Esophagus muscularis mucosa (tissue), 4 donors: ENCODE data around the gene FKBP5. TPM values are rescaled to one million over a fixed set of nuclear protein-coding genes. Genes with fewer than 3 reads are reported as not detected.

ENCODE experiments used
- DNase-seq: peaks from one replicate; pipeline ENCODE4 v3.0.0-alpha.2; 2017; ENCODE audit errors: extremely low spot score
- H3K27ac ChIP-seq, 4 donors: fragments of 200-600 bp; sonication (generic); replicated peaks in 1 of 4; 1 replicate in 3 of 4; 2 replicates in 1 of 4; pipeline ENCODE4 v1.5.1; 2016 to 2019; ENCODE audit warnings: mild to moderate bottlenecking in 1 of 4
- H3K27me3 ChIP-seq, 4 donors: fragments of 200-600 bp; sonication (generic); one replicate each; pipeline versions ENCODE4 v1.5.1 to v1.6.0; 2016 to 2019
- H3K36me3 ChIP-seq, 4 donors: fragments of 200-600 bp; sonication (generic); one replicate each; pipeline ENCODE4 v1.5.1; 2016 to 2019
- H3K4me1 ChIP-seq, 4 donors: fragments of 200-600 bp; sonication (generic); one replicate each; pipeline ENCODE4 v1.5.1; 2016 to 2019
- H3K4me3 ChIP-seq, 4 donors: fragments of 200-600 bp; sonication (generic); 1 replicate in 2 of 4; 2 replicates in 2 of 4; pipeline ENCODE4 v1.5.1; 2016 to 2019; ENCODE audit warnings: mild to moderate bottlenecking in 4 of 4, moderate library complexity in 1 of 4
- H3K9me3 ChIP-seq, 4 donors: fragments of 200-600 bp; sonication (generic); 1 replicate in 3 of 4; 2 replicates in 1 of 4; pipeline ENCODE4 v1.5.1; 2016 to 2019
- EP300 ChIP-seq: sonication (generic); formaldehyde crosslinking; IDR thresholded peaks from one replicate; pipeline ENCODE4 v1.6.1; 2017; ENCODE audit warnings: antibody characterized with exemption
- POLR2A ChIP-seq: fragments of 450-650 bp; IDR thresholded peaks from one replicate; pipeline ENCODE4 v1.6.1; 2017; ENCODE audit warnings: antibody characterized with exemption, moderate library complexity, mild to moderate bottlenecking, low read depth
- POLR2AphosphoS5 ChIP-seq, 2 donors: sonication (generic); formaldehyde crosslinking; IDR thresholded peaks; one replicate each; pipeline ENCODE4 v1.6.1; 2017; ENCODE audit warnings: antibody characterized with exemption in 2 of 2
- WGBS: methylation state at CpG from one replicate; pipeline ENCODE4 v1.1.5; 2018; 5-methylcytosine and 5-hydroxymethylcytosine counted together
- intact Hi-C: fragments of 100-400 bp; cut with DNase I; formaldehyde crosslinking; loops from one replicate; pipeline ENCODE4 v1.15.1; 2023
- total RNA-seq, 4 donors: library from RNA; depleted of rRNA; stranded (reverse); fragments of >200 nt; gene quantifications; one replicate each; pipeline versions ENCODE4 v1.1.0 to v1.2.1, GENCODE V29; 2016
- TF ChIP-seq, protein P1 (sequence below), 3 experiments: fragments of 200-600 bp in 2 of 3; fragments of 450-650 bp in 1 of 3; sonication (generic) in 2 of 3; IDR thresholded peaks; one replicate each; pipeline ENCODE4 v1.5.1; 2017 to 2019; ENCODE audit warnings: antibody characterized with exemption in 3 of 3, mild to moderate bottlenecking in 2 of 3, moderate library complexity in 1 of 3

The FKBP5 gene
- total RNA-seq, 4 donors from 2014 or later: 477 to 689 (median 593) TPM

DNA sequence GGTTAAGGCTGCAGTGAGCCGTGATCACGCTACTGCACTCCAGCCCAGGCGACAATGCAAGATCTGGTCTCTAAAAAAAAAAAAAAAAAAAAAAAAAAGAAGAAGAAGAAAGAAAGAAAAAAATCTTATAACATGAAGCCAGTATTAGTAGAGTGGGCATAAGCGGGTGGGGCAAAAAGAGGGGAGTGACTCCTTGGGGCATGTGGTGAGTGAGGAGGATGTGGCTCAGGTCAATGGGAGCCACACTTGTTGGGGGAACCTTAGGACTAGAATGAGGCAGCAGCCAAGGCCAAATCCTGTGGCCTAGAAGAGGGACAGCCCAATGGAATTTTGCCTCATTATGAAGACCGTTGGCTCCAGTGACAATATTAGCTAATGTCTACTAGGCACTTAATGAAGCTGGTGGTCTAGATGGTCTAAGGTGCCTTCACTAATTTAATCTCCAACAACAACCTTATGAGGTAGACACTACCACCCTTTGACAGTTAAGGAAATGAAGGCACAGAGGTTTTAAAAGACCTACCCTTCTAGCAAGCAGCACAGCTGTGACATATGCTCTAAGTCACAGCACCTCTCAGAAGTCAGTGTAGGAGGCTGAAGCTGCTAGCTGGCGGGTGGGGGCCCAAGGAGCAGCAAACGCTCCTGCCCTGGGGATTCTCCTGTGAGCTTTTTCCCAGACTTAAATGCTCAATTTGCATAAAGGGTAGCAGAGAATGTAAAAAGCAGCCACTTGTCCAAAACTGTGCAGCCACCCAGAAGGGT is 24.5 kb upstream of the FKBP5 start:
- no peak for TF ChIP-seq EP300
- TF ChIP-seq, protein P1, sequence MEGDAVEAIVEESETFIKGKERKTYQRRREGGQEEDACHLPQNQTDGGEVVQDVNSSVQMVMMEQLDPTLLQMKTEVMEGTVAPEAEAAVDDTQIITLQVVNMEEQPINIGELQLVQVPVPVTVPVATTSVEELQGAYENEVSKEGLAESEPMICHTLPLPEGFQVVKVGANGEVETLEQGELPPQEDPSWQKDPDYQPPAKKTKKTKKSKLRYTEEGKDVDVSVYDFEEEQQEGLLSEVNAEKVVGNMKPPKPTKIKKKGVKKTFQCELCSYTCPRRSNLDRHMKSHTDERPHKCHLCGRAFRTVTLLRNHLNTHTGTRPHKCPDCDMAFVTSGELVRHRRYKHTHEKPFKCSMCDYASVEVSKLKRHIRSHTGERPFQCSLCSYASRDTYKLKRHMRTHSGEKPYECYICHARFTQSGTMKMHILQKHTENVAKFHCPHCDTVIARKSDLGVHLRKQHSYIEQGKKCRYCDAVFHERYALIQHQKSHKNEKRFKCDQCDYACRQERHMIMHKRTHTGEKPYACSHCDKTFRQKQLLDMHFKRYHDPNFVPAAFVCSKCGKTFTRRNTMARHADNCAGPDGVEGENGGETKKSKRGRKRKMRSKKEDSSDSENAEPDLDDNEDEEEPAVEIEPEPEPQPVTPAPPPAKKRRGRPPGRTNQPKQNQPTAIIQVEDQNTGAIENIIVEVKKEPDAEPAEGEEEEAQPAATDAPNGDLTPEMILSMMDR (IDR thresholded peaks at IDR 0.05): no peak
- TF ChIP-seq POLR2A: no peak
- no peak for TF ChIP-seq POLR2AphosphoS5 (IDR thresholded peaks at IDR 0.05)
- no peak for DNase-seq
- Histone ChIP-seq H3K36me3 (no peaks in the 10 kb centered on the region), H3K4me3 (no peak overlapping the region), H3K4me1 (peaks cover 3 to 23% (median 20%) of the 10 kb centered on the region in 4 donors), H3K9me3 (no peaks in the 10 kb centered on the region), H3K27ac (no peak overlapping the region), H3K27me3 (no peaks in the 10 kb centered on the region)
- intact Hi-C loops: no loop called here
- WGBS: 90% methylated on average over 7 of the region's 7 CpGs

DNA sequence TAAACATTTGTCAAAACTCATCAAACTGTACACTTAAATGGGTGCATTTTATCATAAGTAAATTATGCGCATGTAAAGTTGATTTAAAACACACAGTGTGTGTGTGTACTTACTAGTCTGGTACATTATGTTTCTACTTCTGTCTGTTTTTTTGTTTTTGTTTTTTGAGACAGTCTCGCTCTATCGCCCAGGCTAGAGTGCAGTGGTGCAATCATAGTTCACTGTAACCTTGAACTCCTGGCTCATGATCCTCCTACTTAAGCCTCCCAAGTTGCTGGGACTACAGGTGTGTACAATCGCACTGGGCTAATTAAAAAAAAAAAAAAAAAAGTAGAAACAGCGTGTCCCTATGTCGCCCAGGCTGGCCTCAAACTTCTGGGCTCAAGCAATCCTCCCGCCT is 23.0 kb upstream of the FKBP5 start:
- H3K9me3 ChIP-seq: no peaks in the 10 kb centered on the region
- no peaks in the 10 kb centered on the region for H3K36me3 ChIP-seq
- peaks cover 0 to 8% (median 5%) of the 10 kb centered on the region in 4 donors for H3K4me1 ChIP-seq
- TF ChIP-seq, protein P1 (IDR thresholded peaks at IDR 0.05): no peak
- TF ChIP-seq EP300 (no peak), POLR2AphosphoS5 (IDR thresholded peaks at IDR 0.05) (no peak), POLR2A (no peak)
- no peak overlapping the region for H3K27ac ChIP-seq
- 98% methylated on average over 7 of the region's 7 CpGs for WGBS
- intact Hi-C loops: no loop called here
- H3K4me3 ChIP-seq: no peak overlapping the region
- no peak for DNase-seq
- H3K27me3 ChIP-seq: no peaks in the 10 kb centered on the region

DNA sequence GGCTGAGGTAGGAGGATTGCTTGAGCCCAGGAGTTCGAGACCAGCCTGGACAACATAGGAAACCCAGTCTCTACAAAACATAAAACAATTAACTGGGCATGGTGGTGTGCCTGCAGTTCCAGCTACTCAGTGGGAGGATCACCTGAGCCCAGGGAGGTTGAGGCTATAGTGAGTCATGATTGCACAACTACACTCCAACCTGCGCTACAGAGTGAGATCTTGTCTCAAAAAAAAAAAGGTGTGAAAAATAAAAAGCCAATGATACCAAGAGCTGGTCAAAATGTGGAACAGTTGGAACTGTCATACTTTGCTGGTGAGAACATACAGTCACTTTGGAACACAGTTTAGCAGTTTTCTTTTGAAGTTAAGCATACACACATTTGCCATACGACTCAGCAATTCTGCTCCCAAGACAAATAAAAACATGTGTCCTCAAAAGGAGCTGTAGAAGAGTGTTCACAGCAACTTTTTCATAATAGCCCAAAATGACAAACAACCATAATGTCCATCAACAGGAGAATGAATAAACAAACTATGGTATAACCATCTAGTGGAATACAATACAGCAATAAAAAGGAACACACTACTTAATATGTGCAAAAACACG is 21.6 kb upstream of the FKBP5 start:
- intact Hi-C loops: no loop called here
- H3K4me3 ChIP-seq: no peak overlapping the region
- WGBS: 88% methylated on average over 4 of the region's 4 CpGs

DNA sequence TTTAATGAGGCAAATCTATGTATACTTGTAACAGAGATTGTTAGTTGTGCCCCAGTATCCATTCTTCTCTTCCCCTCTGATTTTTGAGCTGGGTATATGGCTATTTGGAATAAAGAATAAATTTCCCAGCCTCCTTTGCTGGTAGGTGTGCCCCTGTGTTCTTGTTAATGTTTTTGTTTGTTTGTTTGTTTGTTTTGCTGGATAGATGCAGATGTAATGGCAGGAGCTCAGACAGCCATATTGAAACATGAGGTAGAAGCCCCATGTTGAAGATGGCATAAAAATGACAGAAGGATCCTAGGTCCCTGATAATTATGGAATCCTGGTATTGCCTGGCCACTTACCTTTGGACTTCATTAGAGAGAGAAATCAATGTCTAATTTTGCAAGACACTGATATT is 19.9 kb upstream of the FKBP5 start:
- H3K27me3 ChIP-seq: no peaks in the 10 kb centered on the region
- no peak for DNase-seq
- TF ChIP-seq, protein P1 (IDR thresholded peaks at IDR 0.05): no peak
- no peak for TF ChIP-seq POLR2A
- TF ChIP-seq POLR2AphosphoS5 (IDR thresholded peaks at IDR 0.05): no peak
- no peak for TF ChIP-seq EP300
- intact Hi-C loops: no loop called here
- H3K9me3 ChIP-seq: no peaks in the 10 kb centered on the region
- no peaks in the 10 kb centered on the region for H3K36me3 ChIP-seq
- H3K27ac ChIP-seq: no peak overlapping the region
- no peak overlapping the region for H3K4me3 ChIP-seq
- no peaks in the 10 kb centered on the region for H3K4me1 ChIP-seq

More for the DNA sequence above, 21.6 kb upstream of the FKBP5 start:
- no peak for DNase-seq
- Histone ChIP-seq H3K27me3 (no peaks in the 10 kb centered on the region), H3K36me3 (no peaks in the 10 kb centered on the region), H3K9me3 (no peaks in the 10 kb centered on the region), H3K4me1 (no peaks in the 10 kb centered on the region), H3K27ac (no peak overlapping the region)
- TF ChIP-seq EP300: no peak
- TF ChIP-seq POLR2AphosphoS5 (IDR thresholded peaks at IDR 0.05): no peak
- no peak for TF ChIP-seq POLR2A
- TF ChIP-seq, protein P1 (IDR thresholded peaks at IDR 0.05): no peak
